RWPE2 (cell line): ENCODE results near the gene WDR48.

Experiments used
- ATAC-seq: fragments of 200-7000 bp; cut with Tn5 transposase; 3 replicates; pipeline ENCODE4 v1.9.1; 2021; ENCODE audit warnings: low read depth
- DNase-seq: peaks from one replicate; pipeline ENCODE4 v3.0.0-alpha.2; 2020; ENCODE audit warnings: low spot score
- H3K27ac ChIP-seq: fragments of 450-650 bp; 2 replicates; pipeline ENCODE4 v1.5.1; 2017; ENCODE audit warnings: mild to moderate bottlenecking; ENCODE audit not compliant: poor library complexity, severe bottlenecking
- H3K27me3 ChIP-seq: fragments of 250-450 bp; sonication (Bioruptor Pico); 2 replicates; pipeline ENCODE4 v1.5.1; 2021; ENCODE audit warnings: mild to moderate bottlenecking, moderate library complexity; ENCODE audit not compliant: insufficient read depth, poor library complexity, severe bottlenecking
- H3K36me3 ChIP-seq: fragments of 250-450 bp; sonication (Bioruptor Pico); 2 replicates; pipeline ENCODE4 v1.5.1; 2020; ENCODE audit warnings: low read depth, mild to moderate bottlenecking, moderate library complexity
- H3K4me1 ChIP-seq: fragments of 250-450 bp; sonication (Bioruptor Pico); 2 replicates; pipeline ENCODE4 v1.5.1; 2021; ENCODE audit warnings: mild to moderate bottlenecking, moderate library complexity; ENCODE audit not compliant: insufficient read depth, poor library complexity, severe bottlenecking
- H3K4me3 ChIP-seq: fragments of 250-450 bp; sonication (Bioruptor Pico); 2 replicates; pipeline ENCODE4 v1.5.1; 2021; ENCODE audit warnings: mild to moderate bottlenecking, moderate library complexity; ENCODE audit not compliant: severe bottlenecking
- H3K9me3 ChIP-seq: fragments of 250-450 bp; sonication (Bioruptor Pico); 2 replicates; pipeline ENCODE4 v1.5.1; 2021; ENCODE audit warnings: mild to moderate bottlenecking, moderate library complexity; ENCODE audit not compliant: severe bottlenecking
- CTCF ChIP-seq: fragments of 450-650 bp; IDR thresholded peaks from one replicate; pipeline ENCODE4 v1.5.1; 2017; ENCODE audit warnings: mild to moderate bottlenecking, moderate library complexity; ENCODE audit not compliant: poor library complexity, severe bottlenecking

The WDR48 gene

DNA sequence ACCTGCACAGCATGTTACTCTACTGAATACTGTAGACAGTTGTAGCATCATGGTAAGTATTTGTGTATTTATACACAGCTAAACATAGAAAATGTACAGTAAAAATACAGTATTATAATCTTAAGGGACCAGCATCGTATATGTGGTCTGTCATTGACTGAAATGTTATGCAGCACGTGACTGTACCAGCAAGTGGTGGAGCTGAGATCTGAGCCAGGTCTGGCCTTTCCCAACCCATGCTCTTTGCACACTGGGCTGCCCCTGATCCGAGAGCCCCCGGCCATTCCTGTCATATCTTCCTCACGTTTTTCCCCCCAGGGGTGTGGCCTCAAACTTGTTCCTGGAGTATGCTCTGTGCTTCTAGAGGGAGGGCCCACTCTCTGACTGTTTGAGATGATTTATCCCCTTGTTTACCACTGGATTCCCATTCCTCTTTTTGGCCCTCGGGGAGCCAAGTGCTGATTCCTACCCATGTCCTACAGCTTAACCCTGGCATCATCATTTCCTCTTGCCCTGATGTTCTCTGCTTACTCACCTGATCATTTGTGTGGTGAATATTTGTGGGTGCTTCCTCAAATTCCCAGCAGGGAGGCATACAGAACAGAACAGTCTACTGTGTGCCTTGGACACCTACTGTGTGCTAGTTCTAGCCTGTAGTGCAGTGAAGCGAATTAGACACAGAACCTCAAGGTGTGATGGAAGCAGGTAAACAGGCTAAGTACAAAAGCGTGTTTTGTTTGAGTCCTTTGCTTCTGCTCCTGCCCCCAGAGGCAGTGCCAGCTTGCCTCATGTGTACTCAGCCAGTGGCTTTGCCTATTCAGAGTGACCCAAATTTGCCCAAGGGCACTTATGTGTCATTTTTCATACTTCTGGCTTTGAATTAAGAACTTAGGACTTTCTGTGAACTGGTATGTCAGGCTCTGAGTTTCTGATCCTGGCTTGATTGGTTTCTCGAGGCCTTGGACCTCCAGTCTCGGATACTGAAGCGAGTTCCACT, 80.6 kb downstream of the WDR48 start:
- DNase-seq (no peak), ATAC-seq (no peak)
- no peak overlapping the region for H3K27ac ChIP-seq
- TF ChIP-seq CTCF: no peak
- H3K4me1 ChIP-seq: no peaks in the 10 kb centered on the region
- no peak overlapping the region for H3K4me3 ChIP-seq
- H3K9me3 ChIP-seq: no peaks in the 10 kb centered on the region
- no peaks in the 10 kb centered on the region for H3K27me3 ChIP-seq
- no peaks in the 10 kb centered on the region for H3K36me3 ChIP-seq

DNA sequence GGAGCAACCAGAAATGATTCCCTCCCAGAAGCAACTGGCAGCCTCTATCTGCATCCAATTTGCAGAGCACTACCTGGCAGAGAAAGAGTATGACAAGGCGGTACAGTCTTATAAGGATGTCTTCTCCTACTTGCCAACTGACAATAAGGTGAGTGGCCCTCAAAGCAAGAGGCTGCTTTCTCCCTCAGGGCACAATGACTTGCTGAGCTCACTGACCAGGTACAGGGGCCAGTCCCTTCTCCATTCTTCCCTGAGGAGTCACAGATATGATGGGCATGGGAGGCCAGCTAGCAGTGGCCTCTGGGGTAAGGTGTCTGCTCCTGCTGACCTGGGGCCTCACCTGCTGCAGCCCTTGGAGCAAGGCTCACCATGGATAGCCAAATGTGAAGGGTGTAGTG, 81.3 kb downstream of the WDR48 start:
- Histone ChIP-seq H3K27ac (no peak overlapping the region), H3K9me3 (no peaks in the 10 kb centered on the region), H3K36me3 (no peaks in the 10 kb centered on the region), H3K27me3 (no peaks in the 10 kb centered on the region), H3K4me3 (no peak overlapping the region), H3K4me1 (no peaks in the 10 kb centered on the region)
- ATAC-seq (no peak), DNase-seq (no peak)
- no peak for TF ChIP-seq CTCF

DNA sequence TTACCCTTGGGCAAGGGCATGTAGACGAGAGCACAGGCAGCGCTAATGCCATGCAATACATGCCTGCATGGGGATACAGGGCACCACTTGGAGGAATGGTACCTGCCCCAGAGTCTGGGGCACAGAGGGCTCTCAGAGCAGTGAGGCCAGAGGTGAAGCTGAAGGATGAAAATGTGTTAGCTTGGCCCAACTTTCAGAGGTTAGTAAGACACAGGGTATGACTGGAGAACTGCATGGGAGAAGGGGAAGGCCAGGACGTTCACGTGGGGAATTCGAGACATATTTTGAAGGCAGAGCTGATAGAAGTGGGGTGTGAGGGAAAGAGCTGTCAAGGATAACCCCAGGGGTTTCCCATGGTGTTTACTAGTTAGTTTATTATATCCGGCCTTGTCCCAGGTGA, 82.0 kb downstream of the WDR48 start:
- Histone ChIP-seq H3K4me3 (no peak overlapping the region), H3K9me3 (no peaks in the 10 kb centered on the region), H3K27me3 (no peaks in the 10 kb centered on the region), H3K27ac (no peak overlapping the region), H3K4me1 (no peaks in the 10 kb centered on the region), H3K36me3 (no peaks in the 10 kb centered on the region)
- no peak for DNase-seq
- ATAC-seq: no peak
- no peak for TF ChIP-seq CTCF

DNA sequence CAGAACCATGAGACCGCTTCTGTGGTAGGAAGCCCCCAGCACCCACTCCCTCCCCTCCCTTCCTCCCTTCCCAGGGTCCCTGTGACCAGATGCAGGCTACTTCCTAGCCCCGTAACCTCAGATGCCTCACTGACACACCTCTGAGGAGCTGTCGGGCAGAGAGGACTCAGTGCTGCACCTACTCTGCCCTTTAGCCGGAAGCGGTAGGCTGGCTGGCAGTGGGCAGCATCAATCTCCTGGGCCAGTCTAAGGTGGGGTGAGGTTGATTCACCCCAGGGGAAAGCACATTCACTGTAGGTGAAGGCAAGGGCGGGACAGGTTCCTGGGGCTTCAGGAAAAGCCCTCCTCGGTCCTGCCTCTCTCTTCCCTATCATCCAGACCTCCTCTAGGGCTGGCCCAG, 82.5 kb downstream of the WDR48 start:
- ATAC-seq (no peak), DNase-seq (no peak)
- Histone ChIP-seq H3K9me3 (no peaks in the 10 kb centered on the region), H3K4me3 (no peak overlapping the region), H3K27ac (no peak overlapping the region), H3K27me3 (no peaks in the 10 kb centered on the region), H3K4me1 (no peaks in the 10 kb centered on the region), H3K36me3 (no peaks in the 10 kb centered on the region)
- no peak for TF ChIP-seq CTCF

- no peaks in the 10 kb centered on the region for H3K9me3 ChIP-seq
- H3K4me1 ChIP-seq: peaks cover 3% of the 10 kb centered on the region
- TF ChIP-seq CTCF: no peak
- no peak overlapping the region for H3K4me3 ChIP-seq
- ATAC-seq: no peak
- no peak overlapping the region for H3K27ac ChIP-seq
- no peak for DNase-seq
- no peaks in the 10 kb centered on the region; the same call in 1 of the 2 replicates for H3K36me3 ChIP-seq
- no peaks in the 10 kb centered on the region for H3K27me3 ChIP-seq
Measured at GRCh38 chr3:39135170-39135805, 83.5 kb downstream of the WDR48 start.
